GM20431 (cell line): ENCODE data around the gene WDFY1.
"Not testable (repeated sequence)": the region's sequence is repeated elsewhere in the genome, so short reads cannot be mapped to it uniquely, and the experiment has no call there.

Source experiments
- in situ Hi-C: fragments of 300-500 bp; cut with MseI, MboI; formaldehyde crosslinking; loops from one replicate; pipeline ENCODE4 v1.15.0; 2020; ENCODE audit warnings: low sequenced_read_pairs; ENCODE audit not compliant: unreplicated experiment

Gene WDFY1

DNA sequence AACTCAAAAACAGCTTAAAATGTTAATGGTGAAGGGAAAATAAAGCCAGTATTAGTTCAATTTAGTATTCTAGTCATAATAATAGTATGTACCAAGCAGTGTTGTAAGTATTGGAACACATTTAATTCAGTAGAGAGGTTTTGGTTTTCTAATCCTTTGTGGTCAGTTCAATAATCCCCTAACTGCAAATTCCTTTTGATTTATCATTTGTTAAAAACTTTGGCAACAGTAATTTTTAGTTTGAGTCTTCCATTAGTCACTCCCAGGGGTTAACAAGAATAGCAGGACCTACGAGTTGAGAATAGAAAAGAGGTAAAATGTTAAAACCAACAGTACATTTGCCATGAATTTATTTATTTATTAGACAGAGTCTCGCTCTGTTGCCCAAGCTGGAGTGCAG is 22.8 kb upstream of the WDFY1 start:
- in situ Hi-C loops = no loop called here

DNA sequence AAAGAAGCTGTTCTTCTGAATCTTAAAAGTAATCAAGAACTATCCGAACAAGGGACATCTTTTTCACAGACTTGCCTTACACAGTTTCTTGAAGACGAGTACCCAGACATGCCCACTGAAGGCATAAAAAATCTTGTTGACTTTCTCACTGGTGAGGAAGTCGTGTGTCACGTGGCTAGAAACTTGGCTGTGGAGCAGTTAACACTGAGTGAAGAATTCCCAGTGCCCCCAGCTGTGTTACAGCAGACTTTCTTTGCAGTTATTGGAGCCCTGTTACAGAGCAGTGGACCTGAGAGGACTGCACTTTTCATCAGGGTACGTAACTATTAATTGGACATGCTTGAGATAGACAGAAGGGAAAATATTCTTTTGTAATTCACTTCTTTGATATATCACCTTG is 14.6 kb upstream of the WDFY1 start:
- in situ Hi-C loops = no loop called here

DNA sequence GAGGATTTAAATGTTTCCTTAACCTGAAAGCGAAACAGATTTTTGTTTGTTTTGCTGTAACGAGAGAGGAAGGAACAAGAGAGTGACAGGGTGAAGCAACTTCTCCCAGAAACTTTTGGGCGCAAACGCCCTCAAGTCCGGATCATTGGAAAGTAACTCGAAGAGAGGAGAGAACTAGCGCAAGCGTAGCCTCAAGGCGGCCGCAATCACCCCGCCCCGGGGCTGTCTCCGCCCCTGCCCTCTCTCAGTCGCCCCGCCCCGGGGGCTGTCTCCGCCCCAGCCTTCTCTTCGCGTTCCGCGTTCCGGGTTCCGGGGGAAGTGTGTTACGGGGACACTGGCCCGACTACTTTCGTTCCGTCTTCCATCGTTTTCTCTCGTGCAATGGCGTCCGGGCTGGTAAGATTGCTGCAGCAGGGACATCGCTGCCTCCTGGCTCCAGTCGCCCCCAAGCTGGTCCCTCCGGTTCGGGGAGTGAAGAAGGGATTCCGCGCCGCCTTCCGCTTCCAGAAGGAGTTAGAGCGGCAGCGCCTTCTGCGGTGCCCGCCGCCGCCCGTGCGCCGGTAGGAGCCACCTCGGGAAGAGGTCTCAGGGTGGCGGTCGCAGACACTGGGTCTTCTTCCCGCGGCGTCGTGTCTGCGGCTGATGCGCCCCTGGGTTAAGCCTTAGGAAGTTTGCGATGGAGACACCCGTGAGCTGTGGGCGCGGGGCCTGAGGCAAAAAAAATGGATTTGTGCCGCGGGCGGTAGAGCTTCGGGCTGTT is 12.1 kb upstream of the WDFY1 start, which contains the start of gene MRPL44:
Gene MRPL44 (plus strand): TSS at position 372 of the 760 bp plus-strand sequence. CDS start 10 bp downstream, at position 382.
- in situ Hi-C loops = no loop called here

DNA sequence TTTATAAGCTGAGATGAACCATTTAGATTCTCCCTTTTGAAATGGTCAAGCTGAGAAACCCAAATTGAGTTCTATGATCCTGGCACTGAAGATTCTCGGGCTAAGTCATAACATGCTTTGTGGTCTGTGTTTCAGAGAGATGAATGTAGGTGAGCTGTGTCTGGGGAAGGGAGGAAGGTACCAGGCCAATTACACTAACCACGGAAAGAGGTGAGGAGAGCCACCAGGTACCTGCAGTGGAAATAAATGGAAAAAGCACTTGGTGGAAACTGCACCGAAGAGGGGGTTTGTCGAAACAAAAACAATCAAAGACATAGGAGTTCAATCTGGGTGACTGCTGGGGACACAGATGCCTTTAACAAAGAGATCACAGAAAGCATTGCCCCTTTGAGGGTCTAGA is 11.2 kb upstream of the WDFY1 start:
- in situ Hi-C loops = no loop called here

DNA sequence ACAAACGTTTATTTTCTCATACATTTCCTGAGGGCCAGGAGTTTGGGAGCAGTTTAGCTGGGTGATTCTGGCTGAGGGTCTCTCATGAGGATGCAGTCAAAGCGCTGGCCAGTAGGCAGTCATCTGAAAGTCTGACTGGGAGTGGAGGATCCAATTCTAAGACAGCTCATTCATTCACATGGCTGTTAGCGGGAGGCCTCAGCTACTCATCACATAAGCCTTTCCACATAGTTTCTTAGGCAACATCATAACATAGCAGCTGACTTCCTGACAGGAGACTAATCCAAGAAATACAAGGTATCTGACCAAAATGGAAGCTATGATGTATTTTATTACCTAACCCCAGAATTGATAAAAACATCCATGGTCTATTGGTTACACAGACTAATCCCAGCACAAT is 9.3 kb upstream of the WDFY1 start:
- in situ Hi-C loops = no loop called here

DNA sequence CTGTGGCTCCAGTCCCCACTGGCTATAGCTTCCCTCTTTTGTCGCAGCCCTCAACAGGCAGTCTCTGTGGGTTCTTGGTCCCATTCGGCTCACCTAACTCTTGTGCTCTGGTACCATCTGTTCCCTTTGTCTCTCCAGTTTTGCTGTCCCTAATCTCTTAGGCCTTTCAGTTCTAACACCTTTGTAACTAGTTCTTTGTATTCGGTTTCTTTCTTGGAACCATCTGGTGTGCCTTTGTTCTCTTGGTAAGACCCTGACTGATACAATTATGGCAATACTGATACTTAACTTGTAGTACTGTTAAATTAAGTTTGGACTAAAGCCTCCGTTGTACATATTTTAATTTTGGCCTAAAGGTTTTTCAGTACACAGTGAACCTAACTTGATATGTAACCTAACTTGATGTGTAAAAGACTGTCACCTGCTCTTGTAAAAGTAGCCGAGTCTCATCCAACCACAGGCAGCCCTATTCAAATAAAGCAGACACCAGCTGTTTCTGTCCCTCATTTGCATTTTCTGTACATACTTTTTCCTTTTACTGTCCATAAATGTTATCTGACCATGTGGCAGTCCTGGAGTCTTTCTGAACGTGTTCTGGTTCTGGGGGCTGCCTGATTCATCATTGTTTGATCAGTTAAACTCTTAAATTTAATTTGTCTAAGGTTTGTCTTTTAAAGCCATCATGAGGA is 7.3 kb upstream of the WDFY1 start:
- in situ Hi-C loops = no loop called here

DNA sequence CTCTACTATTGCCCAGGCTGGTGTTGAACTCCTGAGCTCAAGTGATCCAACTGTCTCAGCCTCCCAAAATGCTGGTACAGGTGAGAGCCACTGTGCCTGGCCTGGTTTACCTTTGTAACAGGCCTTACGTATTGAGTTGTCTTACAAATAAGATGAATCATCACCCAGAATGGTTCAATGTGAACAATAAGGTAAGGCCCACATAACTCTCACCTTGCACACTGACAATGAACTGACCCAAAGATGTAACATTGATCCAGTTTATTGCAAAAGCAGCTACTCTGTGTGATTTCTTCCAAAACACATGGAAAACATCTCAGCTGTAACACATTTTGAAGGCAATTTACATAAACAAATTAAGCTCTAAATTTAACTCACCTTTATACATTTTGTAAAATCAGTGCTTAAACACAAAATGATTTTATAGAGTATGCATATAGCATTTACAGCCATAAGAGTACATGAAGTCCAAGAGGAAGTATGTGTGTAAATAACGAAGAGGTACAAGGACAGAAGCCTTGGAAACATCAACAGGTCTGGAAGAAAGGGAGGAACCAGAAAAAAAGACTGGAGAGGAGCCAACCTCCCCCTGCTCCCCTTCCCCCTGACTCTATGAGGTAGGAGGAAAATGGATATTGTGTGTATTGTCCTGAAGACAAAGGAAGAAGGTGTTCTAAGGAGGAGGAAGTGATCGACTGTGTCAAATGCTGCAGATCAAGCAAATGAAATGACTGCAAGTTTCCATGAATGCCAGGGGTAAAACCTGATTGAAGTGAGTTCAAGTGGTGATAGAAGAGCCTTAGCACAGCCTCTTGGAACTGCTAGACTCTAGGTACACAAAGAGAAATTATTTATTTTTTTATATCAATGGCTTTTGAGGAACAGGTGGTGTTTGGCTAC is 5.6 kb upstream of the WDFY1 start:
- in situ Hi-C loops = no loop called here

DNA sequence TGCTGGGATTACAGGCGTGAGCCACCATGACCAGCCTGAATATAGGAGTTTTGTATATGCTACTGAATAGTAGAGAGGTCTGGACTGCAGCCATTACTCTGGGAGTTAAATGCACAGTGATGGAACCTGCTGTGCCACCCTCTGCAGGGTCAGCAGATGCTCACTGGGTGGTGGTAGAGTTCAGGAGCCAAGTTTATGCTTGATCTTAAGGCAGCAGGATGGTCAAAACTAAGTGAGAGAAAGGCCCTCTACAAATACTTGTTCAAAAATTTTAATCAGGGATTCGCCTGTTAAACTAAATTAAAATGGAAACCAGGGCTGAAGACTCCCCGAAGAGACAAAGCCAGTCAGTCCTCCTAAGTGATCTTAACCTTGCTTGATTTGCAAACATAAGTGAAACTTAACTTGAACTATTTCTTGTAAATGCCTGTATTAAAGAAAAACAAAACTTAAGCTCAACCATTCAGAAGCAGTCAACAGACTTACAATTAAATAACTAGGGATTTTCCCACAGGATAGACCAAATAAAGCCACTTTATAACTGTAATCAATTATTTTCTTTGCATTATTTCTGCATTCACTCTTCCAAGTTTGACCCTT is 4.2 kb upstream of the WDFY1 start:
- in situ Hi-C loops = no loop called here

DNA sequence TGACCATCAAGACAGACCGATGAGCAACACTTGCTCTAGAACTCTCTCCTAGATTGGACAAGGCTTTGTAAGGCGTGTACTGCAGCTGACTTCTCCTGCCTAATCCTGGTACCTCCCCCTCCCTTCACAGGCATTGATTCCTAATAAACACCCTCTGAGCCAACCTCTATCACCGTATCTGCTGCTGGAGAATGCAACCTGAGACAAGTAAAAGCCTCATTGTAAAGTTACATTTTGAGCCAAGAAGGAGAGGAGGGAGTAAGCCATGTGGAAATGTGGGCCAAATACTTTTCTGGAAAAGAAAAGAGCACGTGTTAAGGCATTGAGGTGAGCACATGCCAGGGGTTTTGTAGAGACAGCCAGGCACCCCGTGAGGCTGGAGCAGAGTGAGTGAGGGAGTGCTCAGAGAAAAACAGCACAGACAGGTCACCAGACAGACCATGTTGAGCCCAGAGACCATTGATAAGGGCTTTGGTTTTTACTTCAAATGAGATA is 2.6 kb upstream of the WDFY1 start:
- in situ Hi-C loops = no loop called here

DNA sequence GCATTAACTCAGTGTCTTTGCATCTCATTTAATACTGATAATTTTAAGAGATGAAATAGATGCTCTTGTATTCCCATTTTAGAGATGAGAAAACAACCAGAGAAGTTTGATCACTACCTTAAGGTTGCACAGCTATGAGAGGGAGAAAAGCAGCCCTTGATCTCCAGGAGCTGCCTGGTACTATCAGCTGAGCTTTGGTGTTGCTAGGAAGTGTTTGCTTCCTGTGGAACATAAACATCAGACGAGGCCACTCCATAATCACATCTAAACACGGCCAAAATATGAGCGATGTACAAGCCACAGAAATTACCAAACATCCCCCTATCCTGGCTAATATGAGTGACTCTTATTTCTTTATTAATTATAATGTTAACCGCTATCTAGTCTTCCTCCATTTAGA is 620 bp upstream of the WDFY1 start:
- in situ Hi-C loops = no loop called here

DNA sequence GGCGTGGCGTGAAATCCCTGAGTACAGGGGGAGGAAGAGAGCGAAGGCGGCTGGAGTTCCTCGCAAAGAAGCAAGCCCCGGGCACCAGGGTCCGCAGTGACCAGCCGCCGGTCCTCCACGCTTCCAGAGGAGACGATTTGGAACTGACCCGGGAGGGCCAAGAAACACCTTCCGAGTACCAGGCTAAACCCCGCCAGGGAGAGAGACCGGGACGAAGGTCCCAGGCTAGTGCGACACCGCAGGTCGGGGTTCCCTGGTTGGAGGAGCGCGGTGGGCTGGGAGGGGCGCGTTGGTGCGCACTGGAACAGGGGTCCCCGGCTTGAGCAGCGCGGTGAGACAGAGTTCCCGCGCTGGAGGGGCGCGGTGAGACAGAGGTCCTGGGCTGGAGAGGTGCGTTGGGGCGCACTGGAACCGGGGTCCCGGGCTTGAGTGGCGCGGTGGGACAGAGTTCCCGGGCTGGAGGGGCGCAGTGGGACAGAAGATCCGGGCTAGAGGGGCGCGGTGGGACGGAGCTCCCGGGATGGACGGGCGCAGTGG is 901 bp downstream of the WDFY1 start:
- in situ Hi-C loops = no loop called here

DNA sequence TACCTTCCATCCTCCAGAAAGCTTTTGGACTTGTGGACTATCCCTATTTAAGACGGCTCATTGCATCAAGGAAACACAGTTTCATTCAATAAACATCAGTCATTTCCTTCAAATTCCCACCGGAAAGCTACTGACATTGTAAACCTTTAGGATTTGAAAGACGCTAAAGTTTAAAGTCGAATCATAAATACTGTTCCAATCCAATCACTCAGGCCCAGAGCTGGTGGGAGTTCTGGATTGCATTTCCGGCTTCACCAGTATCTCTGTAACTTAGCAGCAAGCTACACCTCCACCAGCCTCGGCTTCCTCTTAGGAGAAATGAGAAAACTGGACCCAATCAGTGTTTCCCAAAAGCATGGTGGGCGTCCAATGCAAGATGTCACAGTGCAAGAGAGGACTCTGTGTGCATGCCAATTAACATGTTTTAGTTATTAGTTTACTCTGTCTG is 1.6 kb downstream of the WDFY1 start:
- in situ Hi-C loops = no loop called here

DNA sequence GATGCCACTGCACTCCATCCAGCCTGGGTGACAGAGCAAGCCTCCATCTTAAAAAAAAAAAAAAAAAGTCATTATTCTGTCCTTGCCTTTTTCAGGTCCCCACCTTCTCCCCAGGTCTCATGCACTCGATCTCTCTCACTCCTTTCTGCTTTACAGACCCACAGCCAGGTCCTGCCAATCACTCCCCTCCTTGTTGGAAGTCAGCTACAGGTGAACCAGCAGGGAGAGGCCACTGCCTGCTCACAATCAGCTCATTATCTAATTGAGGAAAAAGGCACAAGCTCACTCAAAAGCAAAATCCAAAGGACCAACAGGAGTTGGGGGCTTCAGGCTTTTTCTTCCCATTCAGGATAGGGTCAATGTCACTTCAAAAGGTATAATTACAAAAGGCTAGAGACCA is 2.0 kb downstream of the WDFY1 start:
- in situ Hi-C loops = no loop called here

DNA sequence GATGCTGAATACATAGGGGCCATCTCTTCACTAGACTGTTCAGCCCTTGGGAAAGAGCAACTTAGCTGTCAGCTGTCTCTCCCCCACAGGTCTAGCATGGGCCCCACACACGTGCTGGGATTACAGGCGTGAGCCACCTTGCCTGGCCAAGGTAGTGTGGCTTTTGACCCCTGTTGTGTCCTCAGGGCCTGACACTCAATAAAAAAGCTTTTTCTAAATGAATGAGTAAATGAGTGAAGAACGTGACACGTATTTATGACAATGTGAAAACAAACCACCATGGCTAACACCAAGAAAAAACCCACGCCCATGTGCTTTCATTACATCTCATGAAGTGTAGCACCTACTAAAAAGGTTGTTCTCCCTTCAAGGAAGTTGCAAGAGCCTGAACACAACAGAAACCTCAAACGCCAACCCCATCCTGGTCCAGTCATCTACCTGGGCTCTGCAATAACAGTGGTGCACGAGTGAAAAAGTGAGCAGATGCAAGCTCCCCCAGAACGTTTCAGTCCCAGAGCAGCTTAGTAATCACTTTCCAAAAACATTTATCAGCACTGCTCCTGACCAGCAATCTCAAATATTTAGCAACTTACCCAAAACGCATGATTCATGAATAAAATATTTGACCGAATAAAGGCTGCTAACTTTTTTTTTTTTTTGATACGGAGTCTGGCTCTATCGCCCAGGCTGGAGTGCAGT is 3.4 kb downstream of the WDFY1 start:
- in situ Hi-C loops = no loop called here

DNA sequence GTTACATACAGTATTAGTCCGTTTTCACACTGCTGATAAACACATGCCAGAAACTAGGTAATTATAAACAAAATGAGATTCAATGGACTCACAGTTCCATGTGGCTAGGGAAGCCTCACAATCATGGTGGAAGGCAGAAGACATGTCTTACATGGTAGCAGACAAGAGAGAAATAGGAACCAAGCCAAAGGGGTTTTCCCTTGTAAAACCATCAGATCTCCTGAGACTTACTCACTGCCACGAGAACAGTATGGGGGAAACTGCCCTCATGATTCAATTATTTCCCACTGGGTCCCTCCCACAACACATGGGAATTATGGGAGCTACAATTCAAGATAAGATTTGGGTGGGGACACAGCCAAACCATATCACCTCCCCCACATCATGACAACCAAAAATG is 5.7 kb downstream of the WDFY1 start:
- in situ Hi-C loops = not testable (repeated sequence)

DNA sequence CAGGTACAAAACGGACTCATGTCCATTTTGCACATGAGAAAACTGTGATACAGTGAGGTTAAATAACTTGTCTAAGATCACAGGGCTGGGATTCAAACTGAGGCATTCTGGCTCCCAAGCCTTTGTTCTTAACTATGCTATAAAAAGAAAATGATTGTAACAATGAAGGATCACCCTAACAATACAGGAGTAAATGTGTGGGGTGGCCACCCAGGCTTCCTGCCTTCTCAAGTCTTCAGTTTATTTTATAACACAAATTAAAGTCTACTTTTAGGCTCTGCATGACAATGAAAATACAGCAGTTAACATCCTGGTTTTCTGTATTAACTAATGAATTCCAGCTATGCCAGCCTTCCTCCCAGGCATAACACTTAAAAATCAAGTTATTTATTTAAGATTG is 7.6 kb downstream of the WDFY1 start:
- in situ Hi-C loops = no loop called here

DNA sequence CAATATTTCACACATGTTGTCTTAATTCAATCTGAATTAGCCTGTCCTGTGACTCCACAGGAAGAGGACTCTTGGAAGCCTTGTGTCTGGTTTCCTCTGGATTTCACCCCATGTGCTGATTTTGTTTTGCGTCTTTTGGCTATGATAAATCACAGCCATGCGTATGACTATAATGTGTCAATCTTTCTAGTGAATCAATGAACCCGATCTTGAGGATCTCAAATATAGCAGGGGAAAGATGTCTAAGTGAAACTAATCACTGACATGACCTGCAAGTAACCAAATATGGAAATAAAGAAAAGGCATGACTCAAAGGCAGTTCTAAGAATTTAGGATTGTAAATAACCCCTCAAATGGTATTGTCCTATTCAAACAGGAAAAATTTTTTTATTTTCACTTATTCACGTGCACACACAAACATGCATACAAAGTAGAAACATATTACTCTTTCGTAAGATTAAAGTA is 8.2 kb downstream of the WDFY1 start:
- in situ Hi-C loops = no loop called here

DNA sequence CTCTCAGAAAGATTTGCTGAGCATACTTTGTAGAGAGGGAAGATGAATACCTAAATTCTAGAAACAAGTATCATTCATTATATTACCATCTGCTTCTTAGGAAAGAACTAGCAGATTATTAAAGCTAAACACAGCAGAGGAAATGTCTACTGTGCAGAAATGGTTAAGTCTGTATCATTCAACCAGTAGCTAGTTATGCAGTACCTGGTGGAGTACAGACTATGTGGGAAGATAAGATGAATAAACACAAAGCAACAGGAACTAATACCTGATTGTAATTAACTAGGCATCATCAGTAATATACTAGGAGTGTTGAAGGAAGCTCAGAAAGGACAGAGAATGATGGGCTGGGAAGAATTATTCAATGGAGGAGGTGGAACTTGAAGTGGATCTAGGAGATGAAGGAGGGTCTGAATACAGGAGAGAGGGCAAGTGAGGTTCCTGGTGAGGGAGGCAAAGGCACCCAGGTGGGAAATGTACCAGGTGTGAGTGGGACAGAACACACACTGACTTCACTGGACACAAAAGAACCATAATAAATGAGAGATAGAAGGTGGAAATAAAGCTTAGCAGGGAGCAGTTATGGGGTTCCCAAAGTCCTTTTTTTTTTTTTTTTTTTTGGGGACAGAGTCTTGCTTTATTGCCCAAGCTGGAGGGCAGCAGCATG is 9.5 kb downstream of the WDFY1 start:
- in situ Hi-C loops = no loop called here

DNA sequence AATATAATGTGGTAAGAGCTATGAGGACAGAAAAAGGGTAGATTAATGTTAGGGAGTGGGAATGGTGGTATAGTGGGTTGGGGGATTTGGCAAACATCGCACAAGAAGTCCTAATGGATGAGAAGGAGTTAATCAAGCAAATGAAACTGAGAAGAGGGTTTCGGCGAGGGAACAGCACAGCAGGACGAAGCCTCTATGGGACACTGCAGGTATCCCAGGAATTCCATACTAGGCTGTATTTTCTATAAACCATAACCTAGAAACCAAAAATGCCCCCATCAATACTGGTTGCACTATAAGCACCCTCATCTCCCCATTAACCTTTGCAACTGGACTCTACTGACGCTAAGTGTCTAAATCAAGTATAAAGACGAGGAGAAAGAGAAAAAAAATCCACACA is 10.3 kb downstream of the WDFY1 start:
- in situ Hi-C loops = no loop called here
